GM12865 (cell line): ENCODE data around the gene PPP1R3C.

Source experiments
- DNase-seq: peaks from one replicate; pipeline ENCODE4 v3.0.0; 2010; ENCODE audit warnings: low read depth
- H3K4me3 ChIP-seq: 2 replicates; pipeline ENCODE4 v1.5.1; 2011; ENCODE audit warnings: mild to moderate bottlenecking, low read depth, low read length, control low read depth
- CTCF ChIP-seq: IDR thresholded peaks from 2 replicates; pipeline ENCODE4 v1.5.1; 2011; ENCODE audit warnings: low read length, control low read depth, low read depth, inconsistent platforms; ENCODE audit not compliant: insufficient read depth; ENCODE audit errors: missing control alignments

Gene PPP1R3C

GRCh38 chr10:91592266-91592975, 40.5 kb downstream of the PPP1R3C start:
- DNase-seq = no peak
- no peak overlapping the region for H3K4me3 ChIP-seq
- TF ChIP-seq CTCF = no peak

- DNase-seq = no peak
- H3K4me3 ChIP-seq = no peak overlapping the region
- TF ChIP-seq CTCF = no peak
Measured at GRCh38 chr10:91591797-91592174, 41.1 kb downstream of the PPP1R3C start.

GRCh38 chr10:91590904-91591796, 41.7 kb downstream of the PPP1R3C start:
- DNase-seq = no peak
- no peak for TF ChIP-seq CTCF
- H3K4me3 ChIP-seq = no peak overlapping the region

- no peak overlapping the region for H3K4me3 ChIP-seq
- TF ChIP-seq CTCF = no peak
- DNase-seq = no peak
Measured at GRCh38 chr10:91590142-91590903, 42.5 kb downstream of the PPP1R3C start.

- DNase-seq = no peak
- no peak overlapping the region for H3K4me3 ChIP-seq
- TF ChIP-seq CTCF = no peak
Measured at GRCh38 chr10:91589658-91590035, 43.2 kb downstream of the PPP1R3C start.

GRCh38 chr10:91589015-91589657, 43.7 kb downstream of the PPP1R3C start:
- H3K4me3 ChIP-seq = no peak overlapping the region
- TF ChIP-seq CTCF = no peak
- DNase-seq = no peak
